HepG2 (cell line): ENCODE measurements around the gene SOCS1. TPM values are rescaled to one million over a fixed set of nuclear protein-coding genes. Genes with fewer than 3 reads are reported as not detected.

ENCODE experiments used
- ATAC-seq: fragments of 200-7000 bp; cut with Tn5 transposase; 3 replicates; pipeline ENCODE4 v1.9.1; 2020; ENCODE audit warnings: mild to moderate bottlenecking, moderate library complexity
- BruUV-seq: library from RNA; stranded (reverse); fragments of 400-500 nt; replicated peaks from 2 replicates; lab custom pipeline; 2021; lab: Mats Ljungman, UMichigan
- CTCF ChIA-PET: fragments of 300-600 bp; formaldehyde crosslinking; extraction: SDS; loops from one replicate; lab custom pipeline; 2021; ENCODE audit warnings: low total read pairs, inconsistent platforms, low intra/inter-chr PET ratio; lab: Yijun Ruan, JAX
- POLR2A ChIA-PET: fragments of 350-600 bp; sonication (Branson Sonifier 250); formaldehyde crosslinking; loops from one replicate; lab custom pipeline; 2020; ENCODE audit warnings: antibody characterized with exemption, inconsistent platforms; lab: Yijun Ruan, JAX
- DNase-seq: peaks from one replicate; pipeline ENCODE4 v3.0.0-alpha.2; 2015; ENCODE audit warnings: low spot score
- FAIRE-seq: peaks from 3 replicates; lab custom pipeline; 2011; peaks lifted over from hg19 to GRCh38; lab: Jason Lieb, UNC
- H2AFZ ChIP-seq: one replicate; pipeline ENCODE4 v1.6.1; 2011; ENCODE audit warnings: low read length, inconsistent platforms
- H3K27ac ChIP-seq: fragments of 300-600 bp; 3 replicates; pipeline ENCODE4 v1.8.0; 2011; ENCODE audit warnings: mixed run types, mild to moderate bottlenecking, mixed read lengths, low read length, inconsistent platforms; ENCODE audit not compliant: insufficient read depth; ENCODE audit errors: extremely low read length
- H3K27me3 ChIP-seq, 2 experiments: fragments of 200-600 bp in 1 of 2; 2 replicates in 1 of 2; 3 replicates in 1 of 2; pipeline versions ENCODE4 v1.6.0 to v1.8.0; 2011; ENCODE audit warnings: low read length in 2 of 2, mild to moderate bottlenecking in 2 of 2, moderate library complexity in 2 of 2, inconsistent platforms in 1 of 2; ENCODE audit not compliant: insufficient read depth in 2 of 2, control insufficient read depth in 1 of 2
- H3K36me3 ChIP-seq, 2 experiments: fragments of 200-600 bp in 1 of 2; replicated peaks in 1 of 2; 2 replicates in 1 of 2; 3 replicates in 1 of 2; pipeline versions ENCODE4 v1.5.1 to v1.8.0; 2011; ENCODE audit warnings: low read length in 2 of 2, inconsistent platforms in 1 of 2; ENCODE audit not compliant: insufficient read depth in 2 of 2, control insufficient read depth in 1 of 2
- H3K4me1 ChIP-seq: 2 replicates; pipeline ENCODE4 v1.5.1; 2012; ENCODE audit warnings: low read length, inconsistent platforms; ENCODE audit not compliant: insufficient read depth
- H3K4me2 ChIP-seq: 2 replicates; pipeline ENCODE4 v1.6.0; 2011; ENCODE audit warnings: low read depth, low read length, inconsistent platforms
- H3K4me3 ChIP-seq, 3 experiments: fragments of 200-600 bp in 1 of 3; sonication (generic), shearing (Covaris generic) in 1 of 3; replicated peaks in 1 of 3; 2 replicates each; pipeline ENCODE4 v1.5.1; 2011 to 2016; ENCODE audit warnings: low read length in 3 of 3, inconsistent platforms in 2 of 3, low read depth in 2 of 3, mild to moderate bottlenecking in 2 of 3, control low read depth in 1 of 3, mixed read lengths in 1 of 3; ENCODE audit not compliant: insufficient read depth in 1 of 3
- H3K79me2 ChIP-seq: one replicate; pipeline ENCODE4 v1.6.1; 2011; ENCODE audit warnings: low read length, inconsistent platforms; ENCODE audit not compliant: insufficient read depth
- H3K9ac ChIP-seq: 2 replicates; pipeline ENCODE4 v1.6.0; 2011; ENCODE audit warnings: mild to moderate bottlenecking, low read depth, low read length, inconsistent platforms; ENCODE audit not compliant: insufficient read depth
- H3K9me3 ChIP-seq: 2 replicates; pipeline ENCODE4 v1.5.1; 2012; ENCODE audit warnings: mild to moderate bottlenecking, low read length
- H4K20me1 ChIP-seq: 2 replicates; pipeline ENCODE4 v1.6.0; 2011; ENCODE audit warnings: inconsistent platforms, mild to moderate bottlenecking, low read length, moderate library complexity; ENCODE audit not compliant: insufficient read depth
- FOSL2 ChIP-seq: sonication (generic); formaldehyde crosslinking; IDR thresholded peaks from 2 replicates; pipeline ENCODE4 v1.4.0; 2020; ENCODE audit warnings: missing genetic modification reagents
- GATA4 ChIP-seq: sonication (generic); IDR thresholded peaks from 2 replicates; pipeline ENCODE4 v1.6.1; 2016; ENCODE audit warnings: antibody characterized with exemption, low read depth, borderline replicate concordance
- IRX3 ChIP-seq: sonication (generic); formaldehyde crosslinking; IDR thresholded peaks from 2 replicates; pipeline ENCODE4 v1.8.1; 2023; ENCODE audit warnings: mild to moderate bottlenecking, low read depth, missing genetic modification reagents, borderline replicate concordance
- PHF21A ChIP-seq: sonication (generic); formaldehyde crosslinking; IDR thresholded peaks from 2 replicates; pipeline ENCODE4 v1.5.0; 2020; ENCODE audit warnings: mild to moderate bottlenecking, missing genetic modification reagents
- RORA ChIP-seq: sonication (generic); formaldehyde crosslinking; IDR thresholded peaks from 2 replicates; pipeline ENCODE4 v1.5.0; 2020; ENCODE audit warnings: mild to moderate bottlenecking, missing genetic modification reagents, moderate library complexity
- SETDB1 ChIP-seq: sonication (generic); formaldehyde crosslinking; IDR thresholded peaks from 2 replicates; pipeline ENCODE4 v1.5.1; 2020; ENCODE audit warnings: missing genetic modification reagents, mild to moderate bottlenecking, borderline replicate concordance
- U2AF2 ChIP-seq: fragments of 200-400 bp; formaldehyde crosslinking; IDR thresholded peaks from 2 replicates; pipeline ENCODE4 v1.6.1; 2017; ENCODE audit warnings: low read depth, mild to moderate bottlenecking, low read length
- ZBTB1 ChIP-seq: sonication (generic); formaldehyde crosslinking; IDR thresholded peaks from 2 replicates; pipeline ENCODE4 v1.4.0; 2020; ENCODE audit warnings: missing genetic modification reagents, borderline replicate concordance
- ZMYM3 ChIP-seq: sonication (generic); formaldehyde crosslinking; IDR thresholded peaks from 2 replicates; pipeline ENCODE4 v1.5.1; 2020; ENCODE audit warnings: mild to moderate bottlenecking, missing genetic modification reagents
- ZNF121 ChIP-seq: sonication (generic); formaldehyde crosslinking; IDR thresholded peaks from 2 replicates; pipeline ENCODE4 v1.5.0; 2020; ENCODE audit warnings: mild to moderate bottlenecking, missing genetic modification reagents
- ZNF335 ChIP-seq: sonication (generic); formaldehyde crosslinking; IDR thresholded peaks from 2 replicates; pipeline ENCODE4 v1.4.0; 2020; ENCODE audit warnings: missing genetic modification reagents
- ZNF33A ChIP-seq: sonication (generic); formaldehyde crosslinking; IDR thresholded peaks from 2 replicates; pipeline ENCODE4 v1.5.1; 2020; ENCODE audit warnings: missing genetic modification reagents, mild to moderate bottlenecking, moderate library complexity, borderline replicate concordance
- ZNF362 ChIP-seq: sonication (generic); formaldehyde crosslinking; IDR thresholded peaks from 2 replicates; pipeline ENCODE4 v1.4.0; 2020; ENCODE audit warnings: missing genetic modification reagents, mild to moderate bottlenecking, borderline replicate concordance
- ZNF44 ChIP-seq: sonication (generic); formaldehyde crosslinking; IDR thresholded peaks from 2 replicates; pipeline ENCODE4 v1.5.1; 2020; ENCODE audit warnings: mild to moderate bottlenecking, missing genetic modification reagents
- ZNF557 ChIP-seq: sonication (generic); formaldehyde crosslinking; IDR thresholded peaks from 2 replicates; pipeline ENCODE4 v1.4.0; 2020; ENCODE audit warnings: missing genetic modification reagents
- ZNF574 ChIP-seq: sonication (generic); formaldehyde crosslinking; IDR thresholded peaks from 2 replicates; pipeline ENCODE4 v1.4.0; 2020; ENCODE audit warnings: missing genetic modification reagents
- ZNF576 ChIP-seq: sonication (generic); formaldehyde crosslinking; IDR thresholded peaks from 2 replicates; pipeline ENCODE4 v1.4.0; 2020; ENCODE audit warnings: mild to moderate bottlenecking, missing genetic modification reagents
- ZNF777 ChIP-seq: sonication (generic); formaldehyde crosslinking; IDR thresholded peaks from 2 replicates; pipeline ENCODE4 v1.4.0; 2020; ENCODE audit warnings: missing genetic modification reagents
- WGBS: methylation state at CpG from one replicate; pipeline ENCODE4 v1.1.6; 2017; ENCODE audit warnings: low lambda C conversion rate; 5-methylcytosine and 5-hydroxymethylcytosine counted together
- in situ Hi-C: cut with HindIII; loops from 2 replicates; pipeline ENCODE4 v1.10.0; 2017; ENCODE audit warnings: low pct_unique_long_range_greater_than_20kb; ENCODE audit not compliant: extremely low pct_ligation_motif_present
- intact Hi-C: fragments of 100-400 bp; cut with micrococcal nuclease; formaldehyde crosslinking; loops from one replicate; pipeline ENCODE4 v1.10.0; 2022; ENCODE audit not compliant: unreplicated experiment
- polyA plus RNA-seq, 8 experiments: library from polyadenylated mRNA; depleted of rRNA in 3 of 8; stranded (reverse) in 7 of 8; unstranded in 1 of 8; fragments of >200 nt; fragmentation: Illumina TruSeq in 4 of 8; extraction: Trizol in 4 of 8; gene quantifications; 2 replicates each; pipeline versions ENCODE4 v1.2.1 to v1.2.3, GENCODE V29; 2011 to 2016; ENCODE audit warnings: low read depth in 4 of 8, missing spikeins in 1 of 8, mixed read lengths in 1 of 8; ENCODE audit not compliant: insufficient read depth in 1 of 8
- total RNA-seq, 5 experiments: library from RNA; depleted of rRNA; stranded (reverse); fragments of >200 nt; fragmentation: Illumina TruSeq; extraction: Trizol; gene quantifications; 2 replicates each; pipeline ENCODE4 v1.2.3, GENCODE V29; 2016; ENCODE audit warnings: low read depth in 1 of 5

Gene SOCS1
- total and polyA plus RNA-seq, 2 of the 13 experiments (the other 11 are each of a cell fraction or from before 2014, with no cell fraction given) = 5.3 to 6.3 TPM

- WGBS = 36% methylated on average over 10 of the region's 10 CpGs
- FAIRE-seq (no peak), ATAC-seq (no peak), DNase-seq (no peak)
- no peak overlapping the region for H3K27ac ChIP-seq
- POLR2A ChIA-PET = interaction anchor here (1.8 kb wide), 1 partner anchor 15 kb away, joined by 11 read pairs; the partner anchor contains the start of gene SOCS1
- H3K79me2 ChIP-seq = no peaks in the 10 kb centered on the region
- H3K9me3 ChIP-seq = no peaks in the 10 kb centered on the region
- H3K27me3 ChIP-seq = peaks cover 1 to 28% of the 10 kb centered on the region in 2 experiments; a peak in 3 of 5 replicates
- peaks cover 42% of the 10 kb centered on the region for H3K4me1 ChIP-seq
- in situ Hi-C loops = no loop called here
- H3K9ac ChIP-seq = no peak overlapping the region
- intact Hi-C loops = no loop called here
- H3K36me3 ChIP-seq = no peaks in the 10 kb centered on the region
- H2AFZ ChIP-seq = no peak overlapping the region
- H4K20me1 ChIP-seq = no peaks in the 10 kb centered on the region
- H3K4me2 ChIP-seq = peak overlapping the region; percentile 66
- peak overlapping the region in 1 of 3 experiments; percentile 45; a peak in 1 of 6 replicates for H3K4me3 ChIP-seq
- CTCF ChIA-PET = no interaction called here
- no TSS peak for BruUV-seq
- TF ChIP-seq ZNF557 (CRISPR knock-in tag) (no peak), U2AF2 (no peak), ZNF335 (CRISPR knock-in tag) (no peak), ZNF574 (CRISPR knock-in tag) (0 out of 2 replicates have a peak, but pooled peaks have one; percentile 32), PHF21A (CRISPR knock-in tag) (0 out of 2 replicates have a peak, but pooled peaks have one; percentile 22), ZMYM3 (CRISPR knock-in tag) (peak; percentile 43), ZNF362 (CRISPR knock-in tag) (no peak), FOSL2 (no peak), ZNF44 (no peak), ZNF33A (CRISPR knock-in tag) (no peak), SETDB1 (CRISPR knock-in tag) (no peak), RORA (CRISPR knock-in tag) (no peak), ZNF121 (CRISPR knock-in tag) (peak; percentile 18; the same call in 1 of the 2 replicates), ZNF777 (CRISPR knock-in tag) (no peak), ZNF576 (CRISPR knock-in tag) (no peak), ZBTB1 (CRISPR knock-in tag) (no peak), GATA4 (no peak), IRX3 (no peak)
Measured at GRCh38 chr16:11239644-11240632, 16.1 kb downstream of the SOCS1 start.
